Measurements from ENCODE around the gene ARHGEF2.
A peak's percentile ranks its signal among the peaks of the same experiment; 100 is the strongest.

ARHGEF2 gene

DNA sequence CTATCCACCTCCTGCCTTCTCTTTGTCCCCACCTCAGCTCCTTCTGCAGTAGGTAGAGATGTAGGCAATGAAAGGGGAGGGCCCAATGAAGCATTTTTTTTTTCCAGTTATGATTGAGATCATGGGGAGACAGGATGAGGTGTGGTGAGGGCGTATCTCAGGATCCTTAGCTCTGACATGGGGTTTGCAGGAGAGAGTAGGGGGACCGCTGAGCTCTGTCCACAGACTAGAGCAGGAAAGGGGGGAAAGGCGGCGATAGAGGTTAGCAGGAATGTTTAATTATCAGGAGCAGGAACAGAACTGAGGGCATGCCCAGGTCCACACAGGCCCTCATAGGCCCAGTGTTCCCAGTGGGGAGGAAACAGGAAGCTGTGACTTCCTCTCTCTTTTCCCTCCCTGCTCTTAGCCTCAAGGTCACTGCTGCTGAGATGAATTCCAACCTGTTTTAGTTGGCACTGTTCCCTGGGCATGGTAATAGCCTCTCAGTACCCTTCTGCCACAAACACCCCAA lies 37.8 kb downstream of the ARHGEF2 start:
- DNase-seq (ENCODE audit: low spot score) = no peak
- TF ChIP-seq, protein P1, sequence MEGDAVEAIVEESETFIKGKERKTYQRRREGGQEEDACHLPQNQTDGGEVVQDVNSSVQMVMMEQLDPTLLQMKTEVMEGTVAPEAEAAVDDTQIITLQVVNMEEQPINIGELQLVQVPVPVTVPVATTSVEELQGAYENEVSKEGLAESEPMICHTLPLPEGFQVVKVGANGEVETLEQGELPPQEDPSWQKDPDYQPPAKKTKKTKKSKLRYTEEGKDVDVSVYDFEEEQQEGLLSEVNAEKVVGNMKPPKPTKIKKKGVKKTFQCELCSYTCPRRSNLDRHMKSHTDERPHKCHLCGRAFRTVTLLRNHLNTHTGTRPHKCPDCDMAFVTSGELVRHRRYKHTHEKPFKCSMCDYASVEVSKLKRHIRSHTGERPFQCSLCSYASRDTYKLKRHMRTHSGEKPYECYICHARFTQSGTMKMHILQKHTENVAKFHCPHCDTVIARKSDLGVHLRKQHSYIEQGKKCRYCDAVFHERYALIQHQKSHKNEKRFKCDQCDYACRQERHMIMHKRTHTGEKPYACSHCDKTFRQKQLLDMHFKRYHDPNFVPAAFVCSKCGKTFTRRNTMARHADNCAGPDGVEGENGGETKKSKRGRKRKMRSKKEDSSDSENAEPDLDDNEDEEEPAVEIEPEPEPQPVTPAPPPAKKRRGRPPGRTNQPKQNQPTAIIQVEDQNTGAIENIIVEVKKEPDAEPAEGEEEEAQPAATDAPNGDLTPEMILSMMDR (IDR thresholded peaks at IDR 0.05; ENCODE audit: extremely low read depth, missing control alignments) = no peak

DNA sequence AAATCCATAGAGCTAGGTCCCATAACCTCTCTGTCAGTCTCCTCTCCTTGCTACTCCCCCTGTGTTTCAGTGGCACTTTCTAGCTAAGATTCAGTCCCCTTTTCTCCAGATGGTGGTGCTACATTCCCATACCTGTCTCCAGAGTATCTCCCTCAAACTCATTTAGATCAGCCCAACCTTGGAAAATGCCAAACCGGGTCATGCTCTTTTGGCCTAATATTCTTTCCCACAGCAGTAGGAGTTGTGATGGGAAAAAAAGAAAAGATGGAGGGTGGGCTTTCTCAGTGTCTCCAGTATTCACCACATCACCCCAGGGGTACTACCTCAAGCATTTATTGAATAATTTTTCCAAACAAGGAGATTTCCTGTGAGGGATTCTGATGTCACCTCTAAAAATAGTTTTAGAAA lies 40.1 kb downstream of the ARHGEF2 start:
- DNase-seq (ENCODE audit: low spot score) = peak; percentile 74
- TF ChIP-seq, protein P1 (IDR thresholded peaks at IDR 0.05; ENCODE audit: extremely low read depth, missing control alignments) = peak; percentile 64

DNA sequence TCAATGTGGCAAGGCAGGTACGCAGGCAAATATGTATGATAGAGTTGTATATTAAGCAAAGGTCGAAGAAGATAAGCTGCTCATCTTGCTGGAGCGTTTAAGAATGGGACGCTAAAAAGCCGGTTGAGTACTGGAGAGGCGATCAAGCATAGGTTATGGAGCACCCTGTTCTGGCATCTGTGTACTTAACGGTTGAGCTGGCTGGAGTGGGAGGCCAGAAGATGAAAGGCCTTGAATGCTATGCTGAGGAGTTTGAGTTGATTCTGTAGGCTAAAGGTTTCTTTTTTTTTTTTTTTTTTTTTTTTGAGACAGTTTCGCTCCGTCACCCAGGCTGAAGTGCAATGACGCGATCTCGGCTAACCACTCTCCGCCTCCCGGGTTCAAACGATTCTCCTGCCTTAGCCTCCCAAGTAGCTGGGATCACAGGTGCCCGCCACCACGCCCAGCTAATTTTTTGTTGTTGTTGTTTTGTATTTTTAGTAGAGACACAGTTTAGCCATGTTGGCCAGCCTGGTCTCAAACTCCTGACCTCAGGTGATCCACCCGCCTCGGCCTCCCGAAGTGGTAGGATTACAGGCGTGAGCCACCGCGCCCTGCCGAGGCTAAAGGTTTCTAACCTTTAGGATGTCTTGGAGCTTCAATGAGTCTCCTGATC lies 43.3 kb downstream of the ARHGEF2 start:
- no peak for DNase-seq (ENCODE audit: low spot score)
- TF ChIP-seq, protein P1 (IDR thresholded peaks at IDR 0.05; ENCODE audit: extremely low read depth, missing control alignments) = no peak

DNA sequence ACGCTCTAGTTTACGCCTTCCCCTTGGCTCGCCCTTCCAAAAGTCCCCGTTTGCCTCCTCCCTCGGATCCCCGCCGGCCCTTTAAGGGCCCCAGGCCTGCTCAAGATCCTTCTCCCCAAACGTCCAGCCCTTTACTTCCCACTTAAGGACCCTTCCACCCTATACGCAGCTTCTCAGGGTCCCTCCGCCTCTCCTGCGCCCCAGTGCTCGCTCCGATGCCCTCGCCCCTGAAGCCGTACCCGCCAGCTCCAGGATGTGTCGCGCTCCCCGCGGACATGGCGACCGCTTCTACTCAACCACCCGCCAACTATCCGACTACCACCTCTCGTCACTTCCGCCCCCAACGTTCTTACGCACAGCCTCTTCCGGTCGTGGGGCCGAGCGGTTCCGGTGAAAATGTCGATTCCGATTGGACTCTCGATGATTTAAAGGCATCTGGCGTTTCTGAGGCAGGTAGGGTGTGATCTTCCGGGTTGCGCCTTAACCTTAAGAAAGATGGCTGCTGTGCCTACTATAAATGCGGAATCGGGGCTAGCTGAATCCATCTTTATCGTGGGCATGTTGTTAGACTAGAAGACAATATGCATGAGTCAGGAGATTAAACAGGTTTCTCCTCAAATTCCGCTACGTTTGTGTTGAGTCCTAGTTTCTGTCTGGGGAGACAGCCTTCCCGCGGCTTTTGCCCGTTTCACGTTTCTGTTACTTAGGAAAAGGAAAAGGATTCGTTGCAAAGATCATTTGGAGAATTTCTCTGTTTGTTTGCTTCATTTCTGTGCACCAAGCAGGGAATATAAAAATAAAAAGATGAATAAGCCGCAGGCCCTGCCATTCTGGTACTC lies 44.0 kb downstream of the ARHGEF2 start, which contains the start of gene KHDC4:
Gene KHDC4, minus strand, starts transcription at position 317 of the 839 bp plus-strand sequence. Its CDS starts 40 bp downstream, at position 277.
- TF ChIP-seq, protein P1 (IDR thresholded peaks at IDR 0.05; ENCODE audit: extremely low read depth, missing control alignments) = no peak
- DNase-seq (ENCODE audit: low spot score) = peak; percentile 91

DNA sequence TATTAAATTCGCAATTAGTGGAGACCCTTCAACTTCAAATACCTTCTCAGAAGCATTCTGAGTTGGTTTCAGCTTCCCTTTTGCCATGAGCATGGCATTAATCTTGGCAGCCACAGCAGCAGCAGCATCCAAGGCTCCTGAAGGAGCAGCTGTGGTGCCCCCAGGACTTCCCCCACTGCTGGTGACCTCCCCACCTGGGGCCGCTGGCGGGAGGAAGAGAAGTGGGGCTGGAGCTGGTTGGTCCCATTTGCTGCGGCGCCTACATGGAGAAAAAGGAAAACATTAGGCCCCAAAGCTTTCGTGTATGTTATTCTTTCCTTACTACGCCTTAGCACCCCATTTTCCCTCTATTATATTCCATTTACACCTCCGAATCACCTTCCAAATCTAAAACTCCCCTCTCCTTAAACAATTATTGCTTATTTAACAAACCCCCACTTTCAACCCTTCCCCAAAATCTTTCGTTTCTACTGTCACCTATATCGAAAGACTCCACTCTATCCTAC lies 44.7 kb downstream of the ARHGEF2 start:
- TF ChIP-seq, protein P1 (IDR thresholded peaks at IDR 0.05; ENCODE audit: extremely low read depth, missing control alignments) = no peak
- DNase-seq (ENCODE audit: low spot score) = no peak

DNA sequence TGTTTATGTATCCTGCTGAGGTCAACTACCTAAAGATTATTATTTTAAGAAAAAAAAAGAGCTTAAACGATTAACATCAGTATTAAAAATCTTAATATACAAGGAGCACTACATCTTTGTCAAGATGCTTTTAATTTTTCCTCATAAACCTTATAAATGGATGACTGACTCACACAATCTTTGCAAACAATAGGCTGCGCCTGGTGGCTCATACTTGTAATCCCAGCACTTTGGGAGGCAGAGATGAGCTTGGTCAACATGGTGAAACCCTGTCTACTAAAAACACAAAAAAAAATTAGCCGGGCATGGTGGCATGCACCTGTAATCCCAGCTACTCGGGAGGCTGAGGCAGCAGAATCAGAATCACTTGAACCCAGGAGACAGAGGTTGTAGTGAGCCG lies 45.9 kb downstream of the ARHGEF2 start:
- TF ChIP-seq, protein P1 (IDR thresholded peaks at IDR 0.05; ENCODE audit: extremely low read depth, missing control alignments) = no peak
- DNase-seq (ENCODE audit: low spot score) = no peak

DNA sequence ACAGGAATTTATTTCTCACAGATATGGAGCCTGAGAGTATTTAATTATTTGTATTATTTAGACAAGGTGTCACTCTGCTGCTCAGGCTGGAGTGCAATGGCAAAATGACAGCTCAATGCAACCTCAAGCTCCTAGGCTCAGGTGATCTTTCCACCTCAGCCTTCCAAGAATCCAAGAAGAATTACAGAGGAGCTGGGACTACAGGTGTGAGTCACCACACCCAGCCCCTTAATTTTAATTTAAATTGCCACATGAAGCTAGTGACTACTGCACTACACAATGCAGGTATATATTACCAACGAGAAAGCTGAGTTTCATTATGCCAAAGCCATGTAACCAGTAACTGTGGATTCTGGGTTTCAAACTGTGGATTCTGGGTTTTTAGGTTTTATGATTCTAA lies 46.3 kb downstream of the ARHGEF2 start:
- no peak for DNase-seq (ENCODE audit: low spot score)
- TF ChIP-seq, protein P1 (IDR thresholded peaks at IDR 0.05; ENCODE audit: extremely low read depth, missing control alignments) = no peak
